GM19467 (cell line): ENCODE data around the gene NAPSA.
A peak's percentile ranks its signal among the peaks of the same experiment; 100 is the strongest.

Experiments used
- ATAC-seq: cut with Tn5 transposase; IDR thresholded peaks from one replicate; pipeline ENCODE4 v1.9.1; 2021; ENCODE audit warnings: mild to moderate bottlenecking, moderate library complexity; ENCODE audit not compliant: unreplicated experiment

NAPSA gene

DNA sequence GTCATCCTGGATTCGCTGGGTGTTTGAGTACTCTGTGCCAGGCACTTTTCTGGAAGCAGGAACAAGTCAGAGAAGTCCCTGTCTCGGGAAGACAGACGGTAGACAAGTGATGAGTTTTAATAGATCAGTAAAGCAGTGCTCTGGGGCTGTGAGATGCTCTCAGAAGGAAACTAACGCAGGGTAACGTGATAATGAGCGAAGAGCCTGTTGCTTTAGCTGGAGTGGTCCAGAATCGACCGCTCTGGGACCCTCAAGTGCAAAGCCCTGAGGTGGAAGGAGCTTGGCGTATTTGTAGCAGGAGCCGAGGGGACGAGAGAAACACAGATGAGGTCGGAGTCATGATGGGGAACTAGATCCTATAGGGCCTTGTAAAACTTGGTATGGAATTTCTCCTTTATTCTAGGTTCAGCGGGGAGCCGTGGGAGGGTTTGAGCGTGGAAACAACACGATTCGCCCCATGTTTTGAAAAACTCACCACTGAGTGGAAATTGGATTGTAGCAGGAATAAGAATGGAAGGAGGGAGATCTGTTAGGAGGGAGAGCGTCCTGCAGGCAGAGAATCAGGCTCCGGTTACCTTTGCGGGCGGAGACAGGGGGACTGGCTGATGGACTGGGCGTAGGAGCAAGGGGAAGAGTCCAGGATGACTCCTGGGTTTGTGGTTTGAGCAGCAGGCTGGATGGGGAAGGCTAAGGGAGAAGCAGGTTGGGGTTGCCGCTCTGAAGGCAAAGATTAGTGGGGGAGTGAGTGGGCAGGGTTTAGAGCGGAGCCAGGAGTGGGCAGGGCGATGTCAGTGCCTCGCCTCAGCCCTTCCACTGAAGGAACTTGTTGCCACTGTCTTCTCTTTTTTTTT, 19.5 kb upstream of the NAPSA start:
- no peak for ATAC-seq

DNA sequence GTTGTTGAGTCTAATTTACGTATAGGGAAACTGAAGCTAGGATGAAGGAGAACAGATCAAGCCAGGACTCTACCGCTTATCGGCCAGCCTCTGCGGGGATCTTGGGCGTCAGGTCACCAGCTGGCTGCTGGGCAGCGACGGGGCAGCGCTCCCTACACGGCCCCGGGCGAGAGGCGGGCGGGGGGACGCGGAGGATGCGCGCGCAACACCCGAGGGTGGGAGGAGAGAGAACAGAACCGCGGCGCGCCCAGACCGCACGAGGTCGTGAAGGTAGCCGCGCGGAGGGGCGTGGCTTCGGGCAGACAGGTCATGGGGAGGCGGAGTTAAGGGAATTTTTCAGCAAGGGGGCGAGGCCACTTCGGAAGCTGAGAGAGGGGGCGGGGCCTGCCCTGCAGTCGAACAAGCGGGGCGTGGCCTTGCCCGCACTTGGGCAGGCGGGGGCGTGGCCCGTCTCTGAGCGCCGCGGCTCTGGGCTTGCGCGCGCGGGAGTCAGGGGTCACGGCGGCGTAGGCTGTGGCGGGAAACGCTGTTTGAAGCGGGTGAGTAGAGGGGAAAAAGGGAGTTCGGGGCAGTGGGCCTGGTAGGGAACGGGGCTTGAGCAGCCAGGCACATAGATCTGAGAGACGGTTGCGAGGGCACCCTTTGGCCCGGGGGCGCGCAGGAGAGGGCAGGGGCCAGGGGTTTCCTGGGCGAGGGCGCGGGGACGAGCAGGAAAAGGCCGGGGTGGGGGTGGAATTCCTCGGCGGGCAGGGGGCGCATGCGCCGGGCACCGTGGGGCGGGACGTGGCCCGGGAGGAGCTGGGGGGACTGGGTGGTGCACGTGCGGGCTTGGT, 18.6 kb upstream of the NAPSA start, which contains the start of gene POLD1:
TSS of gene POLD1 (plus strand) at position 496 of the 833 bp plus-strand sequence. CDS start 14,505 bp downstream, outside the sequence.
- ATAC-seq: peak; percentile 79

DNA sequence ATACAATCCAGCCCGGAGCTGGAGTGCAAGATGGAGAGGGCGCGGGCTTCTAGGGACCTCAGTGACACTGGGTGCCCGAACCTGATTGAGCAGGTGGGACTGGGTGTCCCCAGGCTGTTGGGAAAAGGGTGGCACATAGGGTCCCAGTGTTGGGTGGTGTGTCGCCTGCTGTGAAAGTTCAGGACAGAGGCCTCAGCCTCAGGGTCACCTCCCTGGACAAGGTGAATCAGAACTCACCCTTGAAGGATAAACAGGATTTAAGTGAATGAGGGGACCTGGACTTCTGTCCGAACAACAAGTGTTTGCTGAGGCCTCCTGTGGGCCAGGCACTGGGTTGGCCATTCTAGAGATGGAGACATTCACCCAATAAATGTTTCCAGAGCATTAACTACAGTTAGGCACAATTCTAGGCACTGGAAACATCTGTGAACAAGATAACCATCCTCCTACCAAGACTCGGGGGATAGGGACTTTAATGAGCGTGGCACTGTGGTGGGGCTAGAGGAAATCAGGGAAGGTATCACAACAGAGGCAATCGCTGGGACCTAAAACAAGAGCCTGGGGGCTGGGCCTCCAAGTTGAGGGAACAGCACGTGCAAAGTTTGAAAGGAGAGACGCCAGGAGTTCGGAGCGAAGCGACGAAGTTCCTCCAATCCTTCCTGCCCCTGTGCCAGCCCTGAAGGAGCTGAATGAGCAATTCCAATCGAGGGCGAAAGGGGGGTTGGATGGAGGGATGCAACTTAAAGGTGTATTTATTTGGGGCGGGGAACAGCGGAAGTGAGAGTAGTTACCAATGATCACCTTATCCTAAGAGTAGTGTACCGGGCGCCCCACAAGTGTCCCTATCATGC, 17.8 kb upstream of the NAPSA start:
- ATAC-seq: peak; percentile 1

DNA sequence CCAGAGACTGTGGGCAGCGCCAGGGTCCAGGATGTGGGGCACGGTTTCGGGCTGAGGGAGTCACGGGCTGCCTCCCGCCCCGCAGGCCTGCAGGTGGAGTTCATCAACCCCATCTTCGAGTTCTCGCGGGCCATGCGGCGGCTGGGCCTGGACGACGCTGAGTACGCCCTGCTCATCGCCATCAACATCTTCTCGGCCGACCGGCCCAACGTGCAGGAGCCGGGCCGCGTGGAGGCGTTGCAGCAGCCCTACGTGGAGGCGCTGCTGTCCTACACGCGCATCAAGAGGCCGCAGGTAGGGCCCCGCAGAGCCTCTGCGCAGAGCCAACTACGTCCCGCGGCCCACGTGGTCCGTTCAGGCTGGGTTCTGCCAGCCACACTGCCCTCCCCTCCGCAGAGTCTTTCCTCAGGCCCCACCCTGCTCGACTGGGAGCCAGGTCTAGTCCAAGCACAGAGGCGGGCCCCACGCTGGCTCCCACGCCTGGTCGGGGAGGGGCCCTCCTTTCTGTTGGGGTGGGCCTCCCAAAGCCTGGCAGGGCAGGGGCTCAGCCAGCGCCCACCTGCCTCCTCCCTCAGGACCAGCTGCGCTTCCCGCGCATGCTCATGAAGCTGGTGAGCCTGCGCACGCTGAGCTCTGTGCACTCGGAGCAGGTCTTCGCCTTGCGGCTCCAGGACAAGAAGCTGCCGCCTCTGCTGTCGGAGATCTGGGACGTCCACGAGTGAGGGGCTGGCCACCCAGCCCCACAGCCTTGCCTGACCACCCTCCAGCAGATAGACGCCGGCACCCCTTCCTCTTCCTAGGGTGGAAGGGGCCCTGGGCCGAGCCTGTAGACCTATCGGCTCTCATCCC, 16.7 kb upstream of the NAPSA start:
- ATAC-seq: no peak

DNA sequence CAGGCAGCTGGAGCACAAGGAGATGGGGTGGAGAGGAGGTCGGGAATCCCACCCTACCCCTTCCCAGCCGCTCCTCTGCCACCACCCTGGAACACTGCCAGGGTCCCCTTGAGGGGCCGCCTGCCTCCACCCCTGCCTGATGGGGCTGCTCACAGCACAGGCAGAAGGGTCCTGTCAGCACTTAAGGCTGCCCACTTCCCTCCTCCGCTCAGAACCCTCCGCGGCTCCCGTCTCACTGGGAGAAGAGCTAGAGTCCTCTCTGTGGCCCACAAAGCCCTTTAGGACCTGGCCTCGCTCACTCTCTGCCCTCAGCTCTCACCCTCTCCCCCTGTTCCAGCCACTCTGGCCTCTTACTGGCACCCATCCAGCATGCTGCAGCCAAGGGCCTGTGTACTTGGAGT, 15.3 kb upstream of the NAPSA start:
- no peak for ATAC-seq

DNA sequence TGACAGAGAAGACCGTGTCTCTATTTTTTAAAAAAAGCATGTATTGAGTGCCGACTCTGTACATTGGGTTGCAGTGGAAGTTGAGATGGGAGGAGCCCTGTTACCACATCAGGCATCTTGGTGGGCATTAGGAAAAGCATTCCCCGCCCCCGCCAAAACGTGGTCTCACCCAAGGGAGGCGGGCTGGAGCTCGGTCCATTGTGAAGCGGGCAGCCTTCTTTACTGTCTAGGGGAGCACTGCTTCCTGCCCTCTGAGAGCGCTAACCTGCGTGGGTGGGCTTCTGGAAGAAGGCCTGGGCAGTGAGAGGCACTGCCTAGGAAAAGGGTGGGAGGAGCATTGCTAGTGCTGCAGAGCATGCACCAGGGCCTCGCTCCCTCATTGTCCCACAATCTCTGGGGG, 14.7 kb upstream of the NAPSA start:
- ATAC-seq: no peak

DNA sequence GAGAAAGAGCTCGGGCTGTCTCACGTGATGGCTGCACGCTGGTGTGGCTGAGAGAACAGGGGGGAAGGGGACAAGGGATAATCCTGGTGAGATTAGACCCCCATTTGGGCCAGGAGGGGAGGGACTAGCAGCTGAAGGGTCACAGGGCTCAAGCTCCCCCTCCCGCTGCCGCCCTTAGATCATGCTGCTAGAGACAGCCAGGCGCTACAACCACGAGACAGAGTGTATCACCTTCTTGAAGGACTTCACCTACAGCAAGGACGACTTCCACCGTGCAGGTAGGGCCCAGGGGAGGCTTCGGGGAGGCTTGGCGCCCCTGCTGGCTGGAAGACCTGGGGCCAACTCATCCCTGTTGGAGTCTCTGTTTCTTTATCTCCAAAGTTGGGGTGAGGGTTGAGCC, 14.2 kb upstream of the NAPSA start:
- no peak for ATAC-seq

DNA sequence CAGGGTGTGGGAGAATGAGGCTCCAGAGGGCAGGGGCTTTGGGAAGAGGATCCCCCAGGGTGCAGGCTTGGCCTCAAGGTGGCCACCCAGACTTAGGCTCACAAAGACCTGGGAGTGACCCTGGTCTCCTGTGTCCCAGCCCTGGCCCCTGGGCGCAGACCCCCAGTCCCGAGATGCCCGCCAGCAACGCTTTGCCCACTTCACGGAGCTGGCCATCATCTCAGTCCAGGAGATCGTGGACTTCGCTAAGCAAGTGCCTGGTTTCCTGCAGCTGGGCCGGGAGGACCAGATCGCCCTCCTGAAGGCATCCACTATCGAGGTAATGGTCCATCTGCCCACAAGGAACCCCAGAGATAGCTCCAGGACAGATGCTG, 13.4 kb upstream of the NAPSA start:
- no peak for ATAC-seq

DNA sequence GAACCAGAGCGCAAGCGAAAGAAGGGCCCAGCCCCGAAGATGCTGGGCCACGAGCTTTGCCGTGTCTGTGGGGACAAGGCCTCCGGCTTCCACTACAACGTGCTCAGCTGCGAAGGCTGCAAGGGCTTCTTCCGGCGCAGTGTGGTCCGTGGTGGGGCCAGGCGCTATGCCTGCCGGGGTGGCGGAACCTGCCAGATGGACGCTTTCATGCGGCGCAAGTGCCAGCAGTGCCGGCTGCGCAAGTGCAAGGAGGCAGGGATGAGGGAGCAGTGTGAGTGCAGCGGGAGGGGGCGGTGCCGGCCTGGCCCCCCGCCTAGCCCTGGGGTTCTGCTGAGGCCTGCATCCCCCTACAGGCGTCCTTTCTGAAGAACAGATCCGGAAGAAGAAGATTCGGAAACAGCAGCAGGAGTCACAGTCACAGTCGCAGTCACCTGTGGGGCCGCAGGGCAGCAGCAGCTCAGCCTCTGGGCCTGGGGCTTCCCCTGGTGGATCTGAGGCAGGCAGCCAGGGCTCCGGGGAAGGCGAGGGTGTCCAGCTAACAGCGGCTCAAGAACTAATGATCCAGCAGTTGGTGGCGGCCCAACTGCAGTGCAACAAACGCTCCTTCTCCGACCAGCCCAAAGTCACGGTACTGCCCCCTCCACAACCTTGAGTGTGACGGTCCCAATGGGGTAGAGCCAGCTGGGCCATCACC, 12.9 kb upstream of the NAPSA start:
- no peak for ATAC-seq

DNA sequence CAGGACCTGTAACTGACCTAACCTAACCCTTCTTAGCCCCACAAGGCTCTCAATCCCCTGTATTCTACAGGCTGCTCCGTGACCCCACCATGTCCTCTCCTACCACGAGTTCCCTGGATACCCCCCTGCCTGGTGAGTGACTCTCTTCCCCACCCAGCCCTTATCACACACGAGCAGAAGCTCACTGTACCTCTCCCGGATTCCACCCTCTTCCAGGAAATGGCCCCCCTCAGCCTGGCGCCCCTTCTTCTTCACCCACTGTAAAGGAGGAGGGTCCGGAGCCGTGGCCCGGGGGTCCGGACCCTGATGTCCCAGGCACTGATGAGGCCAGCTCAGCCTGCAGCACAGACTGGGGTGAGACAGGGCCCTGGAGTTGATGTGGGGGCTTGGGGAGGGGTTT, 12.1 kb upstream of the NAPSA start:
- ATAC-seq: no peak

DNA sequence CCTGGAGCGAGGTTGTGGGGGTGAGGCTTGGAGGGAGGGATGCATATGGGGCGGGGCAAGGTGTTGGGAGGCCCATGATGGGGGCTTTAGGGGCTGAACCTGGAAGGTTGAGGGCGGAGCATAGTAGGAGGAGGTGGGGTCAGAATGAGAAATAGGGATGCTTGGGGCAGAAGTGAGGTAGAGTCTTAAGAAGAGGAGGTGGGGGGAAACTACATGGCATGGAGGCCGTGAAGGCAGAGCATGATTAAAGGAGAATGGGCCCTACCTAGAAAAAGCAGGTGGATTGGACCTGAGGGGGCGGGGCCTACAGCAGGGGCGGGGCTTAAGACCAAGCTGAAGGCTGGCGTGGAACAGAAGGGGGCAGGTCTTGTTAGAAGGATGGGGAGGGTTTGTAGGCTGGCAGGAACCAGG, 11.6 kb upstream of the NAPSA start:
- no peak for ATAC-seq

DNA sequence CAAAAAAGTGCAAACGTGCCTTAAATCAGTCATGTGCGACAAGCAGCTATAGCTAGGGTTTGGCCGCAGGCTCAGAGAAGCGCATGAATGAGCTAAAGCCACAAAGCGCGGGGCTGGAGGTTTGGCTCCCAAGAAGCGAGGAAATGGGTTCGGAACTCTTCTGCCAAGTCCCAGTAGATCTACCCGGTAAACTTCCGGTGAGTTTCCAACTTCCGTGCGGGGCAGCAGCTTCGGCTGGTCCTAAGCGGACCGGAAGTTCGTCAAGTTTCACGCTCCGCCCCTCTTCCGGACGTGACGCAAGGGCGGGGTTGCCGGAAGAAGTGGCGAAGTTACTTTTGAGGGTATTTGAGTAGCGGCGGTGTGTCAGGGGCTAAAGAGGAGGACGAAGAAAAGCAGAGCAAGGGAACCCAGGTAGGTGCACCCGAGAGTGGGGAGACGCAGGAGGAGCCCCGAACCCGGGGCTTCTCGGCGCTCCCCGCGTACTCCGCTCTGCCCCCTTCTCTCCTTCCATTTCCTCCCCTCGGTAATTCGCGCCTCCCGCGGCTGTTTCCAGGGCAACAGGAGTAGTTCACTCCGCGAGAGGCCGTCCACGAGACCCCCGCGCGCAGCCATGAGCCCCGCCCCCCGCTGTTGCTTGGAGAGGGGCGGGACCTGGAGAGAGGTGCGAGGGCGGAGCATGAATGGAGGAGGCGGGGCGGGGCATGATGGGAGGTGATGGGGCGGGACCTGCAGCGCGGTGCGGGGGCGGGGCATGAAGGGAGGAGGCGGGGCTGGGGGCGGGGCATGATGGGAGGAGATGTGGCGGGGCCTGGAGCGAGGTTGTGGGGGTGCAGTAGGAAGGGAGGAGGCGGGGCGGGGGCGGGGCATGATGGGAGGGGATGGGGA, 11.0 kb upstream of the NAPSA start, which contains the start of gene NR1H2:
TSS of gene NR1H2 (plus strand) at position 292 of the 885 bp plus-strand sequence. CDS start 1,149 bp downstream, outside the sequence.
- ATAC-seq: peak; percentile 75

DNA sequence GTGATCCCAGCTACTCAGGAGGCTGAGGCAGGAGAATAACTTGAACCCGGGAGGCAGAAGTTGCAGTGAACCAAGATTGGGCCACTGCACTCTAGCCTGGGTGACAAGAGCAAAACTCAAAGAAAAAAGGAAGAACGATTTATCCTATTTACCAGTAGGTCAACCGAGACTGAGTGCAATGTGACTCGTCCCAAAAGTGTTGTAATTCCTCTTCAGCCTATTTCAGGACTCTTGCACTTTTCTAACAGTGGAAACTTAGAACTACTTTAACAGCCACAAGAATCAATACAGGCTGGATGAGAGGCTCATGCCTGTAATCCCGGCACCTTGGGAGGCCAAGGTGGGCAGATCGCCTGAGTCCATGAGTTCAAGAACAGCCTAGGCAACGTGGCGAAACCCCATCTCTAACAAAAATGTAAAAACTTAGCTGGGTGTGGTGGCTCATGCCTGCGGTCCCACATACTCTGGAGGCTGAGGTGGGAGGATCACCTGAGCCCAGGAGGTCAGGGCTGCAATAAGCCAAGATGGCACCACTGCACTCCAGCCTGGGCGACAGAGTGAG, 6.6 kb upstream of the NAPSA start:
- ATAC-seq: no peak

DNA sequence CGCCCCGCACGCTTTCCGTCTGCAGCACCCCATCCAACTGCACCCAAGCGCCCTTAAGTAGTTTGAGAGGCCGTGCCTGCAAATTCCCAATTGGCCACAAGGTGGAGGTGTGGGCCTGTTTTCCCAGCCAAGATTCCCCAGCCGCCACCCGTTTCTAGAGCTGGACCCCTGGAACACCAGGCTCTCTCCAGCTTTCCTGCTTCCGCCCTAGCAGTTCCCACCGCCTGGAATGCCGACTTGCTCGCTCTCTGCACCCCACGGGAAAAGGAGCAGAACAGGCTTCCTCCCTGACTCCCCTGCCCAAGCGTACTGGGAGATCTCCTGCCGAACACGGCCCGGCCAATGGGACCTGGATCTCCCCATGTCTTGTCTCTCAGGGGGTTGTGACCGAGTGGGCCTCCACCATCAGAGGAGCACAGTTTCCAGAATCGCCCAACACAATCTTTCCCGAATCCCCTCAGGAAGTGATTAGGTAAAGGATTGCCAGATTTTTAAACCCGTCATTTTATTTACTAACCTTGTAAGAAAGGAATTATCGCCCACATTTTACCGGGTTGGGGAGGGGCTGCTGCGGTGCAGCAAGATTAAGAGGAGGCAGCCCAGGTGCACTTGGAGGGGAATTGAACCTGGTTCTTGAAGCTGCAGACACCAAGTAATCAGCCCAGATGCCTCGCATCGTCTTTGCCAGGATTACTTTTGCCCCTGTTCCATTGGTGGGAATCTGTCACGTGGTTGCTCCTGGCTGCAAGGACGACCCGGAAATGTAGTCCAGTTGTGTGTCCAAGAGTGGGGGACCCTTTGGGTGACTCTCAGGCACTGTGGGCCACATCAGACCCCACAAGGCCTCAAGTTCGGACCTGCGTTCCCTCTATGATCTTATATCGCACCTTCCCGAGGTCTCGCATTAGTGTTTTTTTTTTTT, 3.5 kb upstream of the NAPSA start:
- peak; percentile 50 for ATAC-seq

DNA sequence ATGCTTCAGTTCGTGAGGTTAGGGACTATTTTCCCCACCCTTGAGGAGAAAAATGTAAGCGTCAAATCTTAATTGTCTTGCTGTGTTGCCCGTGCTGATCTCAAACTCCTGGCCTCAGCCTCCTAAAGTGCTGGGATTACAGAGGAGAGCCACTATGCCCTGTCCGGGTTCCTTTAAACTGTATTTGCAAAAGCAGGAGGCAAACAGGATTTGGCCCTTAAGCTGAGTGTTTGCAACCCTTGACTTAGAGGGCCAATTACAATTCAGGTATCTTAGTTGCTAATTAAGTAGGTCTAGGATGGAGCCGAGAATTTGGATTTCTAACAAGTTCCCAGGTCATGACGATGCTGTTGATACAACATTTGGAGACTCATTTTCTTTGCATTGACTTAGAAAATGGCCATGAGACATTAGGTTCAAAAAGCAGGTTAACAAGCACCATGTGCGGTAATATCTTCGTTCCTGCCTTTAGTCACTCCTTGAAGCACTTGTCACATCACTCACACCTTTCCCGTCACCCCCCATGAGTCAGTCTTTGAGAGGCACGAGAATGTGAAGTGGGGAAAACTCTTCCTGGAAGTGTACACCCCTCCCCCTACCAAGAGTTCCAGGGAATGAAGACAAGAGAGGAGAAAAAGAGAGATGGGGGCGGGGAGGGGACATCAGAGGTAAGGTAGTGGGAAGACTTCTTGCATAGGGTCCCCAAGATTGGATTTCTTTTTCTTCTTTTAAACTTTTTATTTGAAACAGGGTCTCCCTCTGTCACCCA, 2.6 kb downstream of the NAPSA start:
- ATAC-seq: no peak

DNA sequence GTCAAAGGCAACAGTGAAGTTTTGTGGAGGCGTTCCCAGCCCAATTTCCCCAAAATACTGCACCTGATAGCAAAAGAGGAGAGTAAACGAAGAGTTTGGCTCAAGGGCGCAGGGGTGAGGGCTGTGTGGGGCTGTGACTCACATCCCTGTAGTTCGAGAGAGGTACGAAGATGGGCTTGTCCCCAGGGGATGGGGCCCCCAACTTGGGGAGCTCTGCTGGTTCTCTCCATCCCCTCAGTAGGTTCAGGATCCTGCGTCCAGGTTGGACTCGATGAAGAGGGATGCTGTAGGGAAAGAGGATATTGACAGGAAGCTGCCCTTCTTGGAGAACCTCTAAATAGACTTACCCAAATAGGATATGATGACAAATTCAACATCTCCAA, 3.4 kb downstream of the NAPSA start:
- no peak for ATAC-seq
